AG04450 (cell line): Measurements from ENCODE around the gene FANCC. TPM values are rescaled to one million over a fixed set of nuclear protein-coding genes. Genes with fewer than 3 reads are reported as not detected.

Experiments
- CTCF ChIA-PET: fragments of 300-600, 350-600 bp; formaldehyde crosslinking; extraction: SDS; loops from one replicate; lab custom pipeline; 2022; ENCODE audit warnings: antibody characterized with exemption, inconsistent platforms; lab: Charles Lee
- POLR2A ChIA-PET: fragments of 350-600 bp; formaldehyde crosslinking; extraction: SDS; loops from one replicate; lab custom pipeline; 2021; ENCODE audit warnings: antibody characterized with exemption, inconsistent platforms; lab: Yijun Ruan, JAX
- DNase-seq: peaks from one replicate; pipeline ENCODE4 v3.0.0-alpha.2; 2011; ENCODE audit warnings: low read depth, low spot score
- H3K27ac ChIP-seq: one replicate; pipeline ENCODE4 v1.5.1; 2012; ENCODE audit warnings: low read depth, low read length, control low read depth
- H3K27me3 ChIP-seq: one replicate; pipeline ENCODE4 v1.6.0; 2012; ENCODE audit warnings: low read length; ENCODE audit not compliant: control insufficient read depth, insufficient read depth
- H3K4me3 ChIP-seq: 2 replicates; pipeline ENCODE4 v1.5.1; 2011; ENCODE audit warnings: mild to moderate bottlenecking, low read depth, low read length, control low read depth
- H3K9me3 ChIP-seq: 2 replicates; pipeline ENCODE4 v1.5.1; 2012; ENCODE audit warnings: low read length; ENCODE audit not compliant: control insufficient read depth, insufficient read depth
- polyA plus RNA-seq: library from polyadenylated mRNA; depleted of rRNA; stranded (reverse); fragments of >200 nt; gene quantifications from 2 replicates; pipeline ENCODE4 v1.2.3, GENCODE V29; 2011
- TF ChIP-seq, protein P1 (sequence below): IDR thresholded peaks from 2 replicates; pipeline ENCODE4 v1.5.1; 2011; ENCODE audit warnings: low read depth, low read length, control low read depth, inconsistent platforms

FANCC gene
- polyA plus RNA-seq, 1 experiment: 10.8 TPM

DNA sequence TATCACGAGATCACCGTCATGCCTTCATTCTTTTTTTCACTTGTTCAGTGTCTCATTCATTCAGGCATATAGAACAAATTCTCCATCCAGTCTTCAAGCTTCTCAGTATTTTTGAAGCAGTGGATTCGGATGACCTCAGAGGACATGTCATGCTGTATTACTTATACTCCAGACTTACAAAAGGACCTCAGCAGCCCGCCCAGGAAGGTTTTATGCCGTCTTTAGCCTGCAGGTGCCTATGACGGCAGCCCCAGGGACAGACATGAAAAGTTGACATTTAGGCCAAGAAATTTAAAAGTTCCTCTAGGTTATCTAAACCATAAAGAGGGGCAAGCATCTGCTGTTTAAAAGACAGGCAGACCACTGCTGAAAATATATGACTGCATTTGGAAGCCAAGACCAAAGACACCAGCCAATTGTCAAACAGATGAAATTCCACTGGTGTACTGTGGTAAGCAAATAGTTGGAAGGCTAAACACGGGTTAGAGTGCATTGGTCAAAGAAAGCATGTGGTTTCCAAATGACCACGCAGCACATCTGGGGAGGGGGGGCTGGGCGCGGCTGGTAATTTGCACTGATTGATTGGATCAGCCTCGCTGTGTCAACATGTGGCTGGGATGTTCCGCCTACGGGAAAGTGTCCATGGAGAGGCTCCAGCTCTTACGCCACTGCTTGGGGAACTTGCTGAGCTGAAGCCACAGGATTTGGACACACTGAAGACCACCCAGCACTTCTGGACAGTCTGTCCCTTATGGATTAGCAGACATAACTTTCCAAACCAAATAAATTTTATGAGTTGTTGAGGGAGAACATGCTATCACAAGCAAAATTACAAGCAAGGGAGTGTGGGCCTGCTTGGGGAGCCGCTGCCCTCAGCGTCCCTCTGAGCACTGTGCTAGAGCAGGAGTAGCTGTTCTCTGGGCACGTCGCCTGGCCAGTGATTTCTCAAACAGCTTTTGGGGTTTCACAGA lies 173.6 kb downstream of the FANCC start:
- peak overlapping the region; percentile 57 for H3K27ac ChIP-seq
- CTCF ChIA-PET: interaction anchor here (0.6 to 5.1 kb wide), 5 partner anchors 13 to 474 kb away, joined by 3 to 32 read pairs (median 8); no protein-coding TSS in a partner anchor
- H3K4me3 ChIP-seq: no peak overlapping the region
- no peaks in the 10 kb centered on the region for H3K27me3 ChIP-seq
- POLR2A ChIA-PET: interaction anchor here (0.9 to 1.2 kb wide), 2 partner anchors 11 to 13 kb away, joined by 3 to 5 read pairs; no protein-coding TSS in a partner anchor
- no peaks in the 10 kb centered on the region for H3K9me3 ChIP-seq
- peak; percentile 60 for DNase-seq
- TF ChIP-seq, protein P1, sequence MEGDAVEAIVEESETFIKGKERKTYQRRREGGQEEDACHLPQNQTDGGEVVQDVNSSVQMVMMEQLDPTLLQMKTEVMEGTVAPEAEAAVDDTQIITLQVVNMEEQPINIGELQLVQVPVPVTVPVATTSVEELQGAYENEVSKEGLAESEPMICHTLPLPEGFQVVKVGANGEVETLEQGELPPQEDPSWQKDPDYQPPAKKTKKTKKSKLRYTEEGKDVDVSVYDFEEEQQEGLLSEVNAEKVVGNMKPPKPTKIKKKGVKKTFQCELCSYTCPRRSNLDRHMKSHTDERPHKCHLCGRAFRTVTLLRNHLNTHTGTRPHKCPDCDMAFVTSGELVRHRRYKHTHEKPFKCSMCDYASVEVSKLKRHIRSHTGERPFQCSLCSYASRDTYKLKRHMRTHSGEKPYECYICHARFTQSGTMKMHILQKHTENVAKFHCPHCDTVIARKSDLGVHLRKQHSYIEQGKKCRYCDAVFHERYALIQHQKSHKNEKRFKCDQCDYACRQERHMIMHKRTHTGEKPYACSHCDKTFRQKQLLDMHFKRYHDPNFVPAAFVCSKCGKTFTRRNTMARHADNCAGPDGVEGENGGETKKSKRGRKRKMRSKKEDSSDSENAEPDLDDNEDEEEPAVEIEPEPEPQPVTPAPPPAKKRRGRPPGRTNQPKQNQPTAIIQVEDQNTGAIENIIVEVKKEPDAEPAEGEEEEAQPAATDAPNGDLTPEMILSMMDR: no peak

DNA sequence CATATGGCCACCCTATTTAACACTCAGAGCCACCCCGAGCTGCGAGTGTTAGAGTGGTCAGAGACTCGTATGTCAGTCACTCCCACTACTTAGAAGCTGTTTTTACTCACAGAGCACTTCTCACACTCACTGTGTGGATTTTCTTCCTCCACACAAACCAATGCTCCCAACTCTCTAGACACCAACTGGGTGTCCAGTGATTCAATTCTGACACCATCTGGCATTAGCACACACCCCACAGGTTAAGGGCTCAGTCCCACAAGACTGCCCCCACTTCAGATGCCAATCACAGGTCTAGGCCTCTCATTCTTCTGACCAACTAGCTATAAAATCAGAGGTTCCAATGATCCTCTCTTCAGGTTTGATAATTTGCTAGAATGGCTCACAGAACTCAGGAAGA lies 174.8 kb downstream of the FANCC start:
- CTCF ChIA-PET: interaction anchor here (0.6 to 5.1 kb wide), 4 partner anchors 12 to 473 kb away, joined by 4 to 32 read pairs (median 13); no protein-coding TSS in a partner anchor
- no peaks in the 10 kb centered on the region for H3K27me3 ChIP-seq
- DNase-seq: no peak
- no peak overlapping the region for H3K27ac ChIP-seq
- H3K9me3 ChIP-seq: no peaks in the 10 kb centered on the region
- POLR2A ChIA-PET: no interaction called here
- TF ChIP-seq, protein P1: no peak
- no peak overlapping the region for H3K4me3 ChIP-seq

DNA sequence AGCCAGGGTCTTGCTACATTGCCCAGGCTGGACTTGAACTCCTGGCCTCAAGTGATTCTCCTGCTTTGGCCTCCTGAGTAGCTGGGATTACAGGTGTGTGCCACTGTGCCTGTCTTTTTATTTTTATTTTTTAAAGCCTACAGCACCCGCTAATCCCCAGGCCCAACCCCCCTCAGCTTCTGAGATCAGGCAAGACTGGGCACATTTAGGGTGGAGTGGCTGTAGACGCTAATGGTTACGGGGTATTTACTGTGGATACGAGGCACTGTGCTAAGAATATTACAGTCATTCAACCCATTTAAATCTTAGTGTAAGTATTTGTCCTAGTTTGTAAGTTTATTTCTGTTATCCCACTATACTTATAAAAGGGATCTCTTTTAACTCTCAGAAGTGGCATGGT lies 175.2 kb downstream of the FANCC start:
- POLR2A ChIA-PET: no interaction called here
- TF ChIP-seq, protein P1: no peak
- H3K27me3 ChIP-seq: no peaks in the 10 kb centered on the region
- no peak for DNase-seq
- H3K9me3 ChIP-seq: no peaks in the 10 kb centered on the region
- no peak overlapping the region for H3K27ac ChIP-seq
- H3K4me3 ChIP-seq: no peak overlapping the region
- CTCF ChIA-PET: interaction anchor here (0.6 to 5.1 kb wide), 4 partner anchors 11 to 473 kb away, joined by 4 to 32 read pairs (median 13); no protein-coding TSS in a partner anchor

DNA sequence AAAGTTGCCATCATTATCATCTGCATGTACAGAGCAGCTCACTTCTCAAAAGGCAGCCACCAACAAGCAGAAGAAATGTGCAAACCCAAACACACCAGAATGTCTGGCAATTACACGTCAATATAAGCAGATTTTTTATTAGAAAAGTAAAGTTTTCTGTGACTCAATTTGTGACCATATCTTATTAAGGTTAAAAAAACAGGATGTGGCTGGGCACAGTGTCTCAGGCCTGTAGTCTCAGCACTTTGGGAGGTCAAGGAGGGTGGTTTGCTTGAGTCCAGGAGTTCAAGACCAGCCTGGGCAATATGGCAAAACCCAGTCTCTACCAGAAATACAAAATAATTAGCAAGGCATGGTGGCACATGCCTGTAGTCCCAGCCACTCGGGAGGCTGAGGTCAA lies 176.7 kb downstream of the FANCC start:
- CTCF ChIA-PET: interaction anchor here (0.7 to 2.7 kb wide), 3 partner anchors 10 to 129 kb away, joined by 3 to 13 read pairs (median 12); no protein-coding TSS in a partner anchor

More for the DNA sequence above, 176.7 kb downstream of the FANCC start:
- H3K27me3 ChIP-seq: no peaks in the 10 kb centered on the region
- TF ChIP-seq, protein P1: no peak
- no peak for DNase-seq
- no peak overlapping the region for H3K27ac ChIP-seq
- H3K4me3 ChIP-seq: no peak overlapping the region
- POLR2A ChIA-PET: no interaction called here
- H3K9me3 ChIP-seq: no peaks in the 10 kb centered on the region
